GM21515 (cell line): ENCODE results near the gene CAPN5.

Experiments used
- ATAC-seq: cut with Tn5 transposase; IDR thresholded peaks from one replicate; pipeline ENCODE4 v1.9.1; 2021; ENCODE audit not compliant: unreplicated experiment

The CAPN5 gene

GRCh38 chr11:77082838-77083565 lies 16.2 kb downstream of the CAPN5 start:
- ATAC-seq, result no peak

DNA sequence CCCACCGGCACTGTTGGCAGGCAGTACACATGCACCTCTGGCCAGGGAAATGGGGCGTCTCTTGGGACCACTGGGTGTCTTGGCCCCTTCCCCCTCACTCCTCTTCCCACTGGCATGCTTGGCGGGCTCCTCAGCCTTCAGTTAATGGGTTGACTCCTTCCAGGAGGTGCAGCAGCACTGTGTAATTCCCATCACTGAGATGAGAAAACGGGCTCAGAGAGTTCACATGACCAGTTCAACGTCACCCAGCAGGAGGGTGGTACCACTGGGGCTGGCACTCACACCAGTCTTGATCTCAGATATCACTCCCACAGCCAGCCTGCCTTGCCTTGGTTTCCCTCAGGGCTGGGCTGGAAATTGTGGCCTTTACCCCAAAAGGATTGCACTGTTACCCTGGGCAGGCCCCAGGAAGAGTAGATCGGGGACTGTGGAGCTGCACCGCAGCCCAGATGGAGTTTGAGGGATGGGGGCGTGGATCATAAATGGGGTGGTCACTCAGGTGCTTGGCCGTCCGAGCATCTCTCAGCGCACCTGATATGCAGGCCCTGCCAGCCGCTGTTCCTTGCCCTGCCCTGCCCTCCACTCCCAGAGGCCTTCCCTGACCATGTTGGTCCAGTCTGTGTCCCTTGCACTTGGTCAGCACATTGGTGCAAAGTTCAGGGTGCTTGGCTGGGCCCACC lies 16.9 kb downstream of the CAPN5 start:
- no peak for ATAC-seq

DNA sequence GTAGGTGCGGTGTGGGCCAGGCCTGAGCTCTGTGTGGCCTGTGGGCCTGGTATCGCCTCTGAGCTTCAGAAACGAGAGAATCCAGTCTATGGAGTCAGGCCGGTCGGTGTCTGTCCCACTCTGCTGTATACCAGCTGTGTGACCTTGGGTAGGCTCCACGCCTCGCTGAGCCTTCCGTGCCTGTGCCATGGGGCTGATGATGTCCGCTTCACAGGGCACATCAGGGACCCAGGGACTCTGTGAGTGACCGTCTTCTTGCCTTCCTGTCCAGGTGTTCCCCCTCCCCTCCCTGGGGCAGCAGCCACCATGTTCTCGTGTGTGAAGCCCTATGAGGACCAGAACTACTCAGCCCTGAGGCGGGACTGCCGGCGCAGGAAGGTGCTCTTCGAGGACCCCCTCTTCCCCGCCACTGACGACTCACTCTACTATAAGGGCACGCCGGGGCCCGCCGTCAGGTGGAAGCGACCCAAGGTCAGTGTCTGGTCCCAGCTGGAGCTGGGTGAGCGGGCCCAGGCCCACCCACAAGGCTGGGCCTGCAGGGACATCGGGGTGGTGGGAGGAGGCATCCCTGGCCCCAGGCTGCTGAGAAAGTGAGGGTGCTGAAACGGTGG lies 17.9 kb downstream of the CAPN5 start:
- no peak for ATAC-seq

GRCh38 chr11:77085652-77086051 lies 18.9 kb downstream of the CAPN5 start:
- ATAC-seq, result no peak

DNA sequence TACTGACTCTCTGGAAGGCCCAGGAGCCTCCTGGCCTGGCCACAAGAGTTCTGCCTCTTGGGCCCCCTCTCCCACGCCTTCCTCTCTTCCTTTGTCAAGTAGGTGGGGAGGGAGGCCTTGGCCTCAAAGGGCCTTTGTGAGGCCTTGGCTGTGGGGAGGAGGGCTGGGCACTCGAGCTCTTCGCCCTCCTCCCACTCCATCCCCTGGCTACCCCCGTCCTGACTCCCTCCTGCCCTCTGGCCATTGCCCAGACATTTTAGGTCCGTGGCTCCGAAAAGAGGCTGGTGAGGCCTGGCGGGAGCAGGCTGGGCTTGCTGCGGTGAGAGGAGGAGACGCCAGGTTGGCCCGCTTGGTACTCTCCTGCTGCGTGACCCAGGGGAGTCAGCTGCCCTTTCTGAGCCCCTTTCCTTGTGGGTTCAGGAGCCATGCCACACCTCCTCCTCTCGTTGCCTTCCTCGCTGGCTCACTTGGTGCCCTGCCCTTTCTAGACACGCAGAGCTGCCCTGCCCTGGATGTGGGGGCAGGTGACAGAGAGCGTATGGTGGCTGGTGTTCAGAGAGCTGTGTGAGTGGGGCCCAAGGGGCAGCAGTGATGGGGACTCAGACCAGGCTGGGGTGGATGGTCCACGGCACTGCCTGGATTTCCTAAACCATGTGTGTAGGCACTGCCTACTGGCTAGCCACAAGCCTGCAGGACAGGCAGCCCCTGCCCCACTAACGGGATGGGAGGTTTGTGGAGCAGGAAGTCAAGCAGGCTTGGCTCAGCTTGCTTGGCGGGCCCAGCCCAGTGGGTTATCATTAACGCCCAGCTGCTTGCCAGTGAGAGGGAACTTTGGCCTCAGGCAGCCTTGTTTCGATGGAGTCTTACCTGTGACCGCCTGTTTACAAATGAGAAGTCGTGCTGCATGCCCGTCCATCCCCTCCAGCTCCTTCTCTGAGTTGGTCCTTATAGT lies 20.0 kb downstream of the CAPN5 start:
- ATAC-seq, result no peak

GRCh38 chr11:77087723-77088225 lies 21.0 kb downstream of the CAPN5 start:
- no peak for ATAC-seq

DNA sequence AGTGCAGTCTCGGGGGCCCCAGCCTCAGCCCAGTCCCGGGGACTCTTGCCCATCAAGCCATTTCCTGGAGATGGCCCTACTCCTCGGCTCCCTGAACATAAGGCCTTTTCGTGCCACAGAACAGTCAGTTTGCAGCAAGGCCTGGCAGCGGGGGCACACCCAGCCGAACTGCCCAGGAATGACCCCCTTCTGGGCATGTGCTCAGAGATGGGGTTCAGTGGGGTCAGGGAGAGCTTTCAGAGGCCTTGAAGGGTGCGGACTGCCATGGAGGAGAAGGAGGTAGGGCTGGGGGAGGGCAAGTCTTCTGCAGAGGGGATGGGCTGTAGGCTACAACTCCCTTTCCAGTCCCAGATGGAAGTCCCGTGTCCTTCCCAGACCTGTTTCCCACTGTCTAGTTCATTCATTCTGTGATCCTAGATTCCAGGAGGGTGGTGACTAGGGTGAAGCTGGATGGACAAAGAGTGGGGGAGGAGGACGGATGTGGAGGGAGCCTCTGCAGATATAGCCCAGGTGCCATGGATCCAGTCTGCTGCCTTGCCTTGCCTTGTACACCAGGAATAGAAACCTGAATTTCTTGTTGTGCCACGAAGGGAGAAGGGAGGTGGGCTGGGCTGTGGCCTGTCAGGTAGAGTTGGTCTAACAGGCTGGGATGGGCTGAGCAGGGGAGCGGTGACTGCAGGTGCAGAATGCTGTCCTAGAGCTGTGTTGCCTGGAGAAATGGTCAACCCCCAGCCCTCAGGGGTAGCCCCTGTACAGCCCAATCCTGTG lies 21.6 kb downstream of the CAPN5 start:
- no peak for ATAC-seq

- no peak for ATAC-seq
Measured at GRCh38 chr11:77089004-77089545, 22.3 kb downstream of the CAPN5 start.

DNA sequence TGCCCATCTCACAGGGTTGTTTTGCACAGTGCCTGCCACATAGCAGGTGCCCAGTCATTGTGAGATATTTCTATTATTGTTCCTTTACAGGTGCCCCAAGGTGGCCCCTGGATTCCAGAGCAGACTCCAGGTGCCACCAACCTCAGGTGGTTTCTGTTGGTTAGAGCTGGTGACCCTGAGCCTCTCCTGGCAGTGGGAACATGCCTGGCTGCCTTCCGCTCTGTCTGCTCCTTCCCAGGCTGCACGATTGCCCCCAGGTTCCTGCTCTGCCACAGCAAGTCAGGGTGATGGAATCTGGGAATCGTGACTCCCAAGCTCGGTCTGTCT lies 23.2 kb downstream of the CAPN5 start:
- ATAC-seq, result no peak

DNA sequence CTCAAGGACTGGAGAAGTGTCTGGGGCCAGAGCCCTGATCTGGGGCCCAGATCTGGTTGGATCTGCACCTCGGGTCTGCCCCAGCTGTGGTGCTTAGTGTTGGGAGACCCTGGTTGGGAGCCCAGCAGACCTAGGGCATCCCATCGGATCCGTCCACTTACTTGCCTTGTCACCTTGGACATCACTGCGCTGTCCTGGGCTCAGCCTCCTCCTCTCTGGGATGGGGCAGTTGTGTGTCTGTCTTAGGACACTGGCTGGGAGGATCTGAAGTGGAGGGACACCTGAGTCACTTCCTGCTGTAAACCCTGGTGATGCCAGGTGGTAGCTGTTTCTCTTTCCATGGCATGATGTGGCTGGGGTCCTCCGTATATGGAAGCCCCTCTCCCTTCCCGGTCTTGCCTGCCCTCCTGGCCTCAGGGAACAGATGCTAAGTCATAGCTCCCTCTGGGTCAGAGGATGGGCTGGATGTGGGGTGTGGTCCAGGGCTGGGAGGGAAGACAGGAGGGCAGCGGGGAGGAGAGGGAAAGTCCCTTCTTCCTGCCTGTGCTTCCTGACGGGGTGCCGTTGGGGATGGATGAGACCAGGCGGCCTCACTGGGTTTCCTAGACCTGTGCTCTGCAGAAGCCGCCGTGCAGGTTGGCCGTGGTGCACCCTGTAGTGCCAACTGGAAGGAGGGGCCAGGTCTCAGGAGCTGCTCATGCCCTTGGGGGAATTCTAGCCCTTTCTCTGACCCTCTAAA lies 23.8 kb downstream of the CAPN5 start:
- no peak for ATAC-seq

DNA sequence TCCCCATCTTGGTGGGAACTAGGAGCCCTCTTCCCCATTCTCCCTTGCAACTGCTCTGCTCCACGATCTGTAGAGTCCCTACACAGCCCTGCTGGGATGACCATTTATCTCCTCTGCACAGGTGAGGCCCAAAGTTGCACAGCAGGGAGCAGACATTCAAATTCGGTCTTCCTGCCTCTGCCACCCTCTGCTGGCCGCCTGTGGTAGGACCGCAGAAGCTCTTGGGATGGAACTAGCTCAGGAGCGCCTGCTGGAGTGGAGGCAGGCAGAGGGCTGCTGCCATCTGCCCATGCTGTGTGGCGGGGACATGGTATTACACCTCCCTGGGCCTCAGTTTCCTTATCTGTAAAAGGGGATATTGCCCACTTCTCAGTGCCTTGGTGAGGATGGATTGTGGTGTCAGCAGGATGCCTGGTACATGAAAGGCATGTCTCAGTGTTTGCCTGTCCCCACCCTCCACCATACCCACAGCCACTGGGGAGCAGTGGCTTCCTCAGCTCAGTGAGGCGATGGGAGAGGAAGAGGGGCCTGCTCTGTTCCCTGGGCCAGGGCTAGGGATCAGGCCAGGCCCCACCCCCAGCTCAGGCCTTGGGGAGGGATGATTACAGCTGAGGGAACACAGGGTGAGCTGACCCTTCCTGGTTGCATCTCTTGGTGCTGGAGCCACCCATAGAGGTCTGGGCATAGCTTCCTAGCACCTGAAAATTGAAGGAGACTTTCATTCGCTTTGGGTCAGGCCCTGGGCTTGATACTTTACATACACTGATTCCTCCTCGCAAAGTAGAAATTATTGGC lies 24.6 kb downstream of the CAPN5 start:
- peak; percentile 73 for ATAC-seq

DNA sequence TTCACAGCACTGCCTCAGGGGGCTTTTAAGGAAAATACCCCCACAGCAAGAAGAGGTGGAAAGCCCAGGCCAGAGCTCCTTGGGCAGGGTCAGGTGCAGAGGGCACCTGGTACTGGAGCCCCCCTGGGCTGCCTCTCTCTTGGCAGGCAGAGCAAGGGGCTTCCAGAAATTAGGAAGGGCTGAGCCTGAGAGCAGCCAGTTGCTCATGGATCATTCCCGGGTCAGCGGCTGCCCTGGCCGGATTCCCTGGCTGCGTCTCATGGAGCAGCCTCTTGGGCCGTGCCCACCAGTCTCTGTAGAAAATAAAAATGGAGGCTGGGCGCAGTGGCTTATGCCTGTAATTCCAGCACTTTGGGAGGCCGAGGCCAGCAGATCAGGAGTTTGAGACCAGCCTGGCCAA lies 25.6 kb downstream of the CAPN5 start:
- no peak for ATAC-seq

- no peak for ATAC-seq
Measured at GRCh38 chr11:77093056-77093891, 26.5 kb downstream of the CAPN5 start.

- ATAC-seq, result no peak
Measured at GRCh38 chr11:77093987-77094840, 27.4 kb downstream of the CAPN5 start.

GRCh38 chr11:77094841-77095365 lies 28.1 kb downstream of the CAPN5 start:
- no peak for ATAC-seq
